NCI-H748 (cell line): ENCODE measurements around the gene PEA15.
A peak's percentile ranks its signal among the peaks of the same experiment; 100 is the strongest.

ENCODE experiments used
- DNase-seq: peaks from one replicate; lab custom pipeline; 2025; ENCODE audit not compliant: unreplicated experiment; lab: John Stamatoyannopoulos, UW

PEA15 gene

DNA sequence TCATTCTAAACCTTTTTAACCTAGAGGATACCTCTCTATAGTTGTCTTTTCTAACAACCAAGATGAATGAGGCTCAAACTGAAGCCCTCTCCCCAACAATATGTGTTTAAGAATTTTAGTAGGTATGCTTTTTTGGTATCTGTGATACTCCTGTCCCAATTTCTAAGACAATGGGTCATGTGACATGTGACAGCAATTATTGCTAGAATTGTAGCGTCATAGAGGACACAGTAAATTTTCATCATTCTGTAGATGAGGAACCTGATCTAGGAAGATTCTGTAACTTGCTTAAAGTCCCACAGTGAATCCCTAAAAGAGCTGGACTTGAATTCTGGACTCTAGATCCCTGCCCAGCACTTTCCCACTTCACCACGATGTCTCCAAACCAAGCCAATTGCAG is 26.5 kb upstream of the PEA15 start:
- DNase-seq = no peak

DNA sequence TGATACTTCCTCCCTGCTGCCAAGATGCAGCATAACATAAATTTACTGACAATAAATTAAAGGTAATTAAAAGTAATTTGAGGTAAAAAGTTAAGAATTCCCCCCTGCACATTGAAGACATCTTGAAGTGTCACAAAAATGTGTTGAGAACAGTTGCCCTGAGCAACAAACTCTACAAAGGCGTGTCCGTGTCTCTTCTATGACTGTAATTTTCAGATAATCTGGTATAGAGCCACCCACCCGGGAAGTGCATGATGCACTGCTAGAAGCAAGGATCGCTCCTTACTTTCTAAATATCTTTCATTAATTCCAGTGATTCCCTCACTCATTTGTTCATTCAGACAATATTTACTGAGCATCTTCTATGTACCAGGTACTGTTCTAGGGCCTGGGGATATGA is 25.8 kb upstream of the PEA15 start:
- no peak for DNase-seq

DNA sequence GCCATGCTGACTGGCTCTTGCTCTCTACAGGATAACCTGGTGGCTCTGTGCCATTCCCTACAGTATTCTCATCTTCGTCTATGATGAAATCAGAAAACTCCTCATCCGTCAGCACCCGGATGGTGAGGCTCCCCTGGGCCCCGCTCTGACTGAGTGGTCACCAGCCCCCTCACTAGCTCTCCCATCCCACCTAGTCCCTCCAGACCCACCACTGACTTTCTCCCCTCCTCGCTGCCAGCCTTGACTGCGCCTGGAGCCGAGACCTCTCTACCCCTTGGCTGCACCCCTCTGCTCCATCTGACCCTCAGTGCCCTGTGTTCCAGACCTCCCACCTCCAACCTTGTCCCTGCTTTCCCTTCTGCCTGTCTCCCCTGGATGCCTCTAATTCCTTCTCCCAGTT is 18.9 kb upstream of the PEA15 start:
- DNase-seq = no peak

DNA sequence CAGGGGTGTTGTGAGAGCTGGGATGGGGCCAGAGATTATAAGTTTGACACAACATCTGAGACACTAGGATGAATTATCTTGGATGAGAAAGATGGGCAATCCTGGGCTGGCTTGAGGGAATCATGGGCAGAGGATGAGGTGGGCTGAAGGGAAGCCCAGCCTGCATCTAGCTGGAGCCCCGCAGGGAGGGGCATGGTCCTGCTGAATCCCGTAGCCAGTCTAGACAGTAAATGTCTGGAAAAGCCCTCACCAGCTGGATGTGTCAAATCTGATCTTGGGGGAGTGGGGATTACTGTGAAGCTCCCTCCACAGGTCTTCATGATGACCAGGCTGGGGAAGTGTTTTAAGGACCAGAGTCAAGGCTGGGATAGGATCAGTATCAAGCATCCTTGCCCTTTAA is 18.5 kb upstream of the PEA15 start:
- no peak for DNase-seq

DNA sequence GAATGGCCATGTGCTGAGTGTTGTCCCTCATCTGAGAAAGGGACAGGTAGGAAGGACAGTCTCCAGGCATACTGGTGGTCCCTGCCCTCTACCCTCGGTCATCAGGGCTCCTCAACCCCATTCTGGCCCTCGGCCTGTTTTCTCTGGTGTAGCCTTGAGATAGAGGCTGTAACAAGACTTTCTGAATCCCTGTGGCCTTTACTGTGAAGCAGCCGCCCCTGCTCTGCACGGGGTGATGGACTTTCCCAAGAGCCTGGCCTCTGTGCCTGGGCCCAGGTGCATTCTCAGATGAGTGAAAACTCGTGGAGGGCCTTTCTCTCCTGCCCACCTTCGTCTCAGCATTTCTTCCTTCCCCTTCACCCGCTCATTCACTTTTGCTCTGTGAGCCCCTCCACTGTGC is 17.8 kb upstream of the PEA15 start:
- DNase-seq = no peak

DNA sequence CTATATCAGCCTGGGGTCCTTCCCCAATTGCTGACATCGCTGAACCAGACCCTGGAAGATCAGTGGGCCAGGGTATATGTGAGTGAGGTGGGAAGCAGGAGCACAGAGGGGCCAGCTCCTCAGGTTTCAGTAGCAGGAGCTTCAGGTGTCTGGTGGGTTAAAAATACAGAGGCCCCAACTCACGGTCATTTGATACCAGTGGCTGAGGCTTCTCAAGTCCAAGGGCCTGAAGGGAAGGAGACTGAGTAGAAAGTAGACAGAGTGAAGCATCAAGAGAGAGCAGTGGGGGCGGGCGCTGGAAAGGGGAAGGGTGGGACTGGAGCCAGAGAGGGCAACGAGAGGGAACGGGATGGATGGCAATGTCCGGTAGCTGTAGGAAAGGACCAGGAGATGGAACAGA is 16.8 kb upstream of the PEA15 start:
- no peak for DNase-seq

DNA sequence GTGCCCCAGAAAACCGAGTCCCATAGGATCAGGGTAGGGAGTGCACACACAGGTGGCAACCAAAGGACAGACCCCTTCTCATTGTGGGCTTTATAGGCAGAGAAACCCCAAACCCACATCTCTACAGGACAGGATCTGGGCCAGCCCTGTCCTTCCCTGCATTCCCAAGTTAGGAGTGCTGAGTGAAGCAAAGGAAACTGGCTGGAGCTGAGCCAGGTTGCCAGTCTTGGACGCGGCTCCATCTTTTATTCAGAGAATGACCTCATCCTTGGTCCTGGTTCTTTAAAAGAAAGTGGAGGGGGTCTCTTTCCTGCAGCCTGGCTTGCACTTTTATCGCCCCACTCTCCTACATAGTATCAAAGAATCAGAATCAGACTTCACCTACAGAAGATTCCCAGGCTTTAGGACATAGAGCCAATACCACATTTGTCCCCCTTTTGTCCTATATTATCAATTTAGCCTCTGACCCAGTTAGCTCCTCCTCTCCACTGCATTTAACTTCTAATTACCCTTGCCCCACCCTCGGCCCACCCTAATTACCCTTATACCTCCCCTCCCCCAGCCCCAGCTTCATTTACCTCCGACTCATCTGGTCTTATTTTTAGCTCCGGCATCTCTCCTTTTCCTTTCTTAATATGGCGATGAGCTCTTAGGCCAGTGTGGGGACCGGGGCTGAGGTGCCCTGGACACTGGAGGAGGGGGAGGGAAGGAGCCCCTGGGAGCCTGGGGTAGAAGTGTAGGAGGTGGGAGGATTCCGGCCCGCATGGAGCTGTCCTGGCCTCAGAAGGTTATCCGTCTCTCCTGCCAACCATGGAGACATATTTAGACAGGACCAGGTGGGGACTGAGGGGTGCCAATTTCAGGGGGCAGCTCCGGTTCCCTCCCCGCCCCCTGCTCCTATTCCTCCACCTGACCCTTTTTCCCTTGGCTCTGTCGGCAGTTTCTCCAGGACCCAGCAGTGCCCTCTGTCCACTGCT is 15.2 kb upstream of the PEA15 start, which contains the start of gene CASQ1:
Gene CASQ1 (plus strand): TSS at position 927 of the 977 bp plus-strand sequence. CDS start 177 bp downstream, outside the sequence.
- no peak for DNase-seq

DNA sequence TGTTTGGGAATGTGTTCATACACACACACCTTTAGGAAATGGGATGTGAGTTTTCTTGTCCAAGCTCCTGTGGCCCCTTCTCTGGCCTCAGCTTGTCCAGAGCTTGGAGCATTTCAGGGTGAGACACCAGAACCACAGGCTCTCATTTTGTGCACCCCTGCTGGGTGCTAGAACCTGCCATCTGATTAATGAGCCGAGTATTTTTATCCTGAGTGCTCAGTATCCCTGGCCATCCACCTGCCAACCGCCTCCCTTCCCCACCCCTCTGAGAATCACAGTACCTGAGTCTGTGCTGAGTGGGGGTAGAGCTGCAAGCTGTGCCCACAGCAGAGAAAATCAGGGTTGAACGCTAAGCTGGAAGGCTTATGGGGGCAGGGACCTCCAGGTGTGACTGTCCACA is 13.4 kb upstream of the PEA15 start:
- DNase-seq = no peak

DNA sequence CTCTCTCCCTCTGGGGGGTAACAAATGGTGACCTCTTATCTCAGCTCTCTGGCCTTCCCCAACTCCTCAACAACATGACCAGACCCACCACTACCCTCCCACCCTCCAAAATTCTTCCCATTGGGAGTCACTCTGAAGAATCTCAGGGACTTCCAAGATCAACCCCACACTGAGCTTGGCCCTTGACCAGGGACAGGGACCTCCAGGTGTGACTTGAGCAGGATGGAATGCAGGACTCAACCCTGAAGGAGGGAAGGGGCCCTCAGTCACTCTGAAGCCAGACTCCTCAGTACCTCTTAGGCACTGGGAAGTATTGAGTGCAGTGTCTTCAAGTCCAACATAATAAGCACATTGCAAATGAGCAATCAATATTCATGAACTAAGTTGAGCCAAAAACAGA is 12.9 kb upstream of the PEA15 start:
- DNase-seq = no peak

DNA sequence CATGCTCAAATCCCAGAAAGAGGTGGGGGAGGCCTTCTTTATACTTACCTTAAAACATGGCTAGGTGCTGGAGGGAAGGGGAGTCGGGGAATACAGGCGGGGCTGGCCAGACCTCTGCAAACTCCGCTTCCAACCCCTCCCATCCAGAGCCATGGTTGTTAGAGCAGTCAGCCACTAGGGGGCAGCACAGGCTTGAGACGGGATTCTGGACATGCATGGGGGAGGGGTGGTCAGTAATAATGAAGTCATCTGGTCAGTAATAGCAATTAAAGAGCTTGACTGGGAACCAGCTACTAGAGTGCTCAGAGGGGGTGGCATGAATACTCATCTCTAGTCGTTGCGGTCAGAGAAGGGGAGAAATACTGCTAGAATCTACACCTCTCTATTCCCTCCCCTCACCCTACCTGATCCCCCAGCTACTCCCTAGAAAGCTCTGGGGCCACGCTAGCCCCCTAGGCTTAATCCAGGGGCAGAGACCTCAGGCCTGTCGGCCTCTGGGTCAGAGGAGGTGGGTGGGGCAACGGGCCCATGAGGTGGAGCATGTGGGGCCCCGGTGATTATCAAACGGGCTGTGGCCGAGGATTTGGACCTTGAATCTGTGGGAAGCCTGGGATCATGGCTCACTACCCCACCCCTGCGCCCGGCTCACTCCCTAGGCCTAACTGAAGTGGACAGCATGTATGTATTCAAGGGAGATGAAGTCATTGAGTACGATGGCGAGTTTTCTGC is 11.9 kb upstream of the PEA15 start:
- DNase-seq = peak; percentile 76

DNA sequence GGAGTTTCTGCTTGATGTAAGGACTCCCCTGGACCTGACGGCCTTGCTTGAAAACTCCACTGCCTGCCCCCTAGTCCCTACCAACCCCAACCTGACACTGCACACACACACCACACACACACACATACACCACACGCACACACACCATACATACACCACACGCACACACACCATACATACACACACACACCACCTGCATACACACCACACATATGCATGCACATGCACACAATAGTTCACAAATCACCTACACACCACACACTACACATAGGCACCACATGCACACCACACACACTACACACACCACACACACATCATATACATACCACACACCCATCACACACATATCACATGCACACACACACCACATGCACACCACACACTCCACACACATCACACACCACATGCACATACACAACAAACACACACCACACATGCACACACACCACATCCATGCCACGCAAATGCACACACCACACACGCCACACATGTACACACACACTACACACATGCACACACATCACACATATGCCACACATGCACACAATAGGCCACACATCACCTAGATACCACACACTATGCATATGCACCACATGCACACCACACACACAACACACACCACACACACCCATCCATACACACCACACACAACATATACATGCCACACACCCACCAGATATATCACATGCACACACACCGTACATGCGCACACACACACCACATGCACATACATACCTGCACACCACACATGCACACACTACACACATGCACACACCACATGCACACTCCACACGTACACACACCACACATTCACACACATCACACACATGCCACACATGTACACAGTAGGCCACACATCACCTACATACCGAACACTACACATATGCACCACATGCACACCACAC is 11.1 kb upstream of the PEA15 start:
- no peak for DNase-seq

DNA sequence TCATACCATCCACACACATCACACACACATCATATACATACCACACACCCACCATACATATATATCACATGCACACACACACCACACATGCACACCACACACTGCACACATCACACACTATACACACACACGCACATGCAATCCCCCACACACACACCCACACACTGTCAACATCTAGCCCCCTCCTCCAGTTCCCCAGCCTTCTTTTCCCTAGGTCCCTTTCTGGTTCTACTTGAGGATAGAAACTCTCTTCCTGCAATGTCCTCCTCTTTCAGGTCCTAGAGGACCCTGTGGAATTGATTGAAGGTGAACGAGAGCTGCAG is 10.5 kb upstream of the PEA15 start:
- no peak for DNase-seq

DNA sequence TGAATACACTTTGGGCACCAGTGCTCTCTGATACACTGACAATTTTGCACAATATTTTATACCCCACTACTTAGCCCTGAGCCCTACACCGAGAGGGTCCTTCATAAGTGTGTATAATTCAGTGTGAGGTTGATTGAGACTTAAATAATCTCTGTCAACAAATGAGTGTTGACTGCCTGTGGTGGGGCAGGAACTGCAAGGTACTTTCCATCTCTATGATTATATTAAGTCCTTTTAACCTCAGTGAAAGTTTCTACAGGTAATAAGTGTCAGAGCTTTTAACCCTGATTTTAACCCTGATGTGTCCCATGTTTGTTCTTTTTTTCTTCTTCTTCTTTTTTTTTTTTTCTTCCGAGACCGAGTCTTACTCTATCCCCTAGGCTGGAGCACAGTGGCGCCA is 9.0 kb upstream of the PEA15 start:
- DNase-seq = no peak

DNA sequence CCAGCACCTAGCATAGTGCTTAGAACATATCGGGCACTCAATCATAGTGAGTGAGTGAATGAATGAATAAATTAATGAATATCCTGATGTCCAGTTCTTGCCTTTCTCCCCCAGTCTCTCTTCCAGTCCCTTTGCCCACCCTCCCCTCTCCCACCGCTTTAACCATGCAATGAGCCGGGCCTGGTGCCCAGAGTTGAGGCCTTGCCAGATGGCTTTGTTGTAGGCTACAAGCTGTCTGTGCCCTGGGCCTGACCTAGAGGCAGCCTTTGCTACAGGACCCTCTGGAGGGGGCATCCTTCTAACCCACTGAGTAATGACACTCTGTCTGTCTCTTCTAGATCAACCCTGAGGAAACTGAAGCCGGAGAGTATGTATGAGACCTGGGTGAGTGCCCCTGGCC is 8.0 kb upstream of the PEA15 start:
- no peak for DNase-seq

DNA sequence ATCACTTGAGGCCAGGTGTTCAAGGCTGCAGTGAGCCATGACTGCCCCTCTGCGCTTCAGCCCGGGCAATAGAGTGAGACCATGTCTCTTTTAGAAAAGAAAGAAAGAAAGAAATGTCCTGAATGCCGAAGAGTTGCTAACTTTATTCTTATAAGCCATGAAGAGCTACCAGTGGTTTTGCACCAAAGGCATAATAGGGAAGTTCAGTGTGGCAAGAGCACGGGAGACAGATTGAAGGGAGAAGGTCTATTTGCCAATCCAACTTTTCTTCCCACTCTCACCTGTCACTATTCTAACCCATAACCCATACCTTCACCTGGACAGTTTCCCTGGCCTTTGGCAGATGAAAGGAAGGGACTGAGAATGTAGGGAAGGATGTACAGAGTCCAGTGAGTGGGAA is 4.4 kb upstream of the PEA15 start:
- no peak for DNase-seq

DNA sequence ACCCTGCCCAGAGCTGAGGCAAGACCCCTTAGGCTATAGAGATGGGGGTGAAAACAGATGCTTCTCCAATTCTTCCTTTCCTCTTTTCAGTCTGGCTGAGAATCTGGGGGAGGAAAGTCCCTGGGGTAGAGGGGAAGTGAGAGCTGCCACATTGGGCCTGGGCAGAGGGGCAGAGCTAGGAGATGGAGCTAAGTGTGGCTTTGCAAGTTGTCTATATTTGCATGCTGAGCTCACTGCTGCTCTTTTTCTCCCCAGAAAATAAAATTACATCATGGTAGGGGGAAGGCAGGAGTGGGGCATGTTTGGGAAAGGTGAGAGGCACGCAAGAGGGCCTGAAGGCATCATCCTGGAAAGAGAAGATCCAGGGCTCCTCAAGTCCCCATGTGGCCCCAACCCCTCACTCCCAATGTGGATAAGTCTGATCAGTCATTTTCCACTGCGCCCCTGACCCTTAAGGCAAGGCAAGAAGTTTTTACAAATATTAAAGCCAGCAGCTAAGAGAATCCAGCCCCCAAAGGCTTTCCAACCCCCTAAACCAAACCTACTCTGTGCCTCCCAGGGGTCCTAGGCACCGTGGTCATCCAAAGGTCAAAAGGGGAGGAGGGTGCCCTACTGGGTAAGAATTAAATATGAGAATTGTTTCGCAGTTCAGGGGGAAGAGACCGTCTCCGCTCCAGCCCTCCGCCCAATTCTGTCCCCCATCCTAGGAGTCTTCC is 500 bp upstream of the PEA15 start:
- DNase-seq = no peak

DNA sequence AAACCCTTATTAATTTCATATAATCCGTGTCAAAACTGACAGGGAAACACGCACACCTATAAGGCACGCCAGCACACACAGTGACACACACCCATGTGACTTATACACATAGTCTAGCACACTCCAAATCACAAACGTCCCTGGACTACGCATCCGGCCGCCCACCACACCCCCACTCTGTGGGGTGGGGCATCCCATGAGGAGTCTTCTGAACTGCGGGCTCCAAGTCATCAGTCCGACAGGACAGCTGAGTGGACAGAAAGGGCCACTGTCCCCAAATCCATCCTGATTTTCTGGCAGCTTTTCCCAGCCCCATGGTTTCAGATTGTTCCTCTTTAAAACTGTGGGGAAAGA is 829 bp downstream of the PEA15 start:
- peak; percentile 47 for DNase-seq

DNA sequence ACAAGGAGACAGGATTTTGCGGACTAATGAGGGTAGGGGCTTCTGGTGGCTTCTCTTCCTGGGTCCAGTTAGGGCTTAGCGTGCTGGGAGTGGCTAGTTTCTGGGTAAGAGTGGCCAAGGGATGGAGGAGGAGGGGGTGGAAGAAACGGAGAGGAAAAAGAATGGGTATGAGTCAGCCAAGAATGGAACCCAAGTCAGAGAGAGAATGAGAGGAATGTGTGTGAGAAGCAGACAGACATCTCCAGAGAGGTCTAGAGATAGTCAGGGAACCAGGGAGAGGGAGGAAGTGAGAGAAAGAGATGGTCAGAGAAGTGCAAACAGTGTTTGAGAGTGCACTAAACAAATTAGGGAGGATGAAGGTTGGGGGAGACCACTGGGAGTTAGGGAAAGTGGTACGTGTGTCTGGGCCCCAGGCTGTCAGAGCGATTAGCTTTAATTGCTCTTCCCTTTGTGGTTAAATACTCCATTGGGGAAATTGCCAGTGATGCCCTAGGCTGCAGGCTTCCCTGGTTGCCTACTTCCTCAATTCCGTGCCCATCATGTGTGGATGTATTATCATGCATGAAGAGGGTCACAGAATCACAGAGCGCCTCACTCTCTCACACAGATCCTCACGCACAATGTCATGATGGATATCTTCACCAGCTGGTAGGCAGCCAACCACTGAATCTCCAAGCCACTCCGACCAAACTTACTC is 1.4 kb downstream of the PEA15 start:
- DNase-seq = peak; percentile 36

DNA sequence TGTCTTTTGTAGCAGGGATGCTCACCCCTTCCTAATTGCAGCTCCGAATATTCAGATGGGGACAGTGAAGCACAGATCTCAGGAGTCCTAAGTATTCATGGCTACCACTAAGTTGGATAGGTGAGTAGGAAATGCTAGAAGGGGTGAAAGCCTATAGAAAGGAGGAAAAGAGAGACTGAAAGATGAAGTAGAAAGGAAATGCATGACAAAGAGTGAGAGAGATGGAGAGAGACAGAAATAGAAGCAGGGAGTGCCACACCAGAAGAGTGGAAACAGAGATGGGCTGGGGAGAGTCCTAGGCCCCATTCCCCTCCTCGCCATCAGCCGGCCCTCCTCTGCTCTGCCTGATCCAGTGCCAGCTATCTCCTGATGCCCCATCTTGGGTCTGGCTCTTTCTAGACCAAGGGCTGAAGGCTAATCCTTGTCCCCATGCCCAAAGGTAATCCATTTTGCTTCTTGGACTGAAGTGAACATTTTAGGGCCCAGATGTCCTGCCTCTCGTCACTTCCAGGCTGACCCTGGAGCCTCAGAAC is 2.0 kb downstream of the PEA15 start:
- no peak for DNase-seq
